IMR-90 (cell line): ENCODE results near the gene MAML2. TPM values are rescaled to one million over a fixed set of nuclear protein-coding genes. Genes with fewer than 3 reads are reported as not detected.

ENCODE experiments used
- ATAC-seq: fragments of 200-7000 bp; cut with Tn5 transposase; 2 replicates; pipeline ENCODE4 v1.9.1; 2020; ENCODE audit warnings: low read depth, mild to moderate bottlenecking, moderate library complexity
- BruUV-seq: library from RNA; stranded (reverse); fragments of 400-500 nt; replicated peaks from 2 replicates; lab custom pipeline; 2021; lab: Mats Ljungman, UMichigan
- CTCF ChIA-PET: fragments of 300-600 bp; formaldehyde crosslinking; extraction: SDS; loops from one replicate; lab custom pipeline; 2021; ENCODE audit warnings: antibody characterized with exemption; lab: Yijun Ruan, JAX
- POLR2A ChIA-PET: fragments of 300-600 bp; sonication (Branson Sonifier 250); formaldehyde crosslinking; loops from one replicate; lab custom pipeline; 2022; ENCODE audit warnings: antibody characterized with exemption; ENCODE audit not compliant: unreplicated experiment; lab: Charles Lee
- DNase-seq: peaks from one replicate; pipeline ENCODE4 v3.0.0; 2013
- H2AFZ ChIP-seq: replicated peaks from 2 replicates; pipeline ENCODE3; 2013; ENCODE audit warnings: low read length, mild to moderate bottlenecking; ENCODE audit not compliant: poor library complexity
- H2AK5ac ChIP-seq: 2 replicates; pipeline ENCODE4 v1.6.1; 2013; ENCODE audit warnings: low read depth, low read length, inconsistent platforms
- H2AK9ac ChIP-seq: replicated peaks from 2 replicates; pipeline ENCODE3; 2013; ENCODE audit warnings: mild to moderate bottlenecking, low read depth, low read length, moderate library complexity; ENCODE audit not compliant: poor library complexity
- H2BK120ac ChIP-seq: 2 replicates; pipeline ENCODE4 v1.6.1; 2013; ENCODE audit warnings: low read depth, low read length, inconsistent platforms
- H2BK15ac ChIP-seq: 3 replicates; pipeline ENCODE4 v1.6.1; 2013; ENCODE audit warnings: low read depth, low read length, inconsistent platforms
- H2BK20ac ChIP-seq: 2 replicates; pipeline ENCODE4 v1.6.1; 2013; ENCODE audit warnings: low read depth, mild to moderate bottlenecking, inconsistent platforms, low read length, moderate library complexity
- H2BK5ac ChIP-seq: 2 replicates; pipeline ENCODE4 v1.6.1; 2013; ENCODE audit warnings: mild to moderate bottlenecking, low read depth, low read length, inconsistent platforms; ENCODE audit not compliant: poor library complexity, severe bottlenecking
- H3K14ac ChIP-seq: replicated peaks from 2 replicates; pipeline ENCODE4 v1.6.1; 2013; ENCODE audit warnings: low read depth, low read length, inconsistent platforms
- H3K18ac ChIP-seq: 2 replicates; pipeline ENCODE4 v1.6.1; 2013; ENCODE audit warnings: low read depth, low read length, control low read depth
- H3K23ac ChIP-seq: 2 replicates; pipeline ENCODE4 v1.6.1; 2013; ENCODE audit warnings: low read depth, low read length, inconsistent platforms
- H3K27ac ChIP-seq: 2 replicates; pipeline ENCODE4 v1.5.1; 2013; ENCODE audit warnings: mild to moderate bottlenecking, control low read depth, low read length; ENCODE audit not compliant: insufficient read depth
- H3K27me3 ChIP-seq: 2 replicates; pipeline ENCODE4 v1.6.1; 2013; ENCODE audit warnings: low read length; ENCODE audit not compliant: control insufficient read depth, insufficient read depth
- H3K36me3 ChIP-seq: 2 replicates; pipeline ENCODE4 v1.6.1; 2013; ENCODE audit warnings: low read length, mixed read lengths; ENCODE audit not compliant: control insufficient read depth, insufficient read depth
- H3K4ac ChIP-seq: 2 replicates; pipeline ENCODE4 v1.6.1; 2013; ENCODE audit warnings: low read depth, low read length, inconsistent platforms
- H3K4me1 ChIP-seq: 2 replicates; pipeline ENCODE4 v1.6.1; 2013; ENCODE audit warnings: low read length, mixed read lengths; ENCODE audit not compliant: control insufficient read depth, insufficient read depth
- H3K4me2 ChIP-seq: 2 replicates; pipeline ENCODE4 v1.6.1; 2013; ENCODE audit warnings: low read depth, mild to moderate bottlenecking, control low read depth, low read length, moderate library complexity
- H3K4me3 ChIP-seq: 2 replicates; pipeline ENCODE4 v1.5.1; 2013; ENCODE audit warnings: low read depth, mild to moderate bottlenecking, control low read depth, low read length, moderate library complexity; ENCODE audit not compliant: insufficient read depth
- H3K56ac ChIP-seq: 2 replicates; pipeline ENCODE4 v1.6.1; 2013; ENCODE audit warnings: low read length, inconsistent platforms; ENCODE audit not compliant: insufficient read depth; ENCODE audit errors: extremely low read depth
- H3K79me1 ChIP-seq, 2 experiments: 2 replicates each; pipeline ENCODE4 v1.6.1; 2013; ENCODE audit warnings: low read length in 2 of 2, inconsistent platforms in 1 of 2, low read depth in 1 of 2
- H3K9ac ChIP-seq: 2 replicates; pipeline ENCODE4 v1.6.1; 2013; ENCODE audit warnings: low read depth, low read length, control low read depth
- H3K9me1 ChIP-seq: 2 replicates; pipeline ENCODE4 v1.6.1; 2013; ENCODE audit warnings: low read length, inconsistent platforms; ENCODE audit not compliant: insufficient read depth
- H3K9me3 ChIP-seq: 2 replicates; pipeline ENCODE4 v1.6.1; 2013; ENCODE audit warnings: low read length; ENCODE audit not compliant: control insufficient read depth, insufficient read depth
- H4K20me1 ChIP-seq: 2 replicates; pipeline ENCODE4 v1.6.1; 2013; ENCODE audit warnings: low read length, inconsistent platforms; ENCODE audit not compliant: insufficient read depth
- H4K5ac ChIP-seq: 2 replicates; pipeline ENCODE4 v1.6.1; 2013; ENCODE audit warnings: mild to moderate bottlenecking, low read depth, low read length, control low read depth
- H4K8ac ChIP-seq, 2 experiments: 2 replicates each; pipeline ENCODE4 v1.6.1; 2013; ENCODE audit warnings: low read depth in 2 of 2, low read length in 2 of 2, control low read depth in 1 of 2, inconsistent platforms in 1 of 2
- H4K91ac ChIP-seq: 2 replicates; pipeline ENCODE4 v1.6.1; 2013; ENCODE audit warnings: low read depth, low read length, inconsistent platforms; ENCODE audit not compliant: insufficient read depth
- BHLHE40 ChIP-seq: fragments of 150-350 bp; IDR thresholded peaks from 2 replicates; pipeline ENCODE4 v1.6.1; 2016; ENCODE audit warnings: mild to moderate bottlenecking, low read depth, low read length
- CEBPB ChIP-seq: IDR thresholded peaks from 2 replicates; pipeline ENCODE4 v1.6.1; 2012; ENCODE audit warnings: low read depth, low read length, improper control_type of control experiment
- CHD1 ChIP-seq: IDR thresholded peaks from 2 replicates; pipeline ENCODE4 v1.6.1; 2012; ENCODE audit warnings: low read depth, low read length, improper control_type of control experiment
- CTCF ChIP-seq: conservative IDR thresholded peaks from 2 replicates; pipeline ENCODE4 v1.5.1; 2012; ENCODE audit warnings: mild to moderate bottlenecking, low read depth, low read length, improper control_type of control experiment
- ELK1 ChIP-seq: fragments of 150-350 bp; IDR thresholded peaks from 2 replicates; pipeline ENCODE4 v1.6.1; 2016; ENCODE audit warnings: low read depth, mild to moderate bottlenecking, low read length, moderate library complexity, borderline replicate concordance
- FOS ChIP-seq: fragments of 150-350 bp; IDR thresholded peaks from 2 replicates; pipeline ENCODE4 v1.6.1; 2016; ENCODE audit warnings: low read depth, low read length
- MAFK ChIP-seq: IDR thresholded peaks from 2 replicates; pipeline ENCODE4 v1.6.1; 2012; ENCODE audit warnings: low read depth, low read length, improper control_type of control experiment
- MAZ ChIP-seq: IDR thresholded peaks from 2 replicates; pipeline ENCODE4 v1.6.1; 2012; ENCODE audit warnings: low read depth, mild to moderate bottlenecking, low read length, improper control_type of control experiment, moderate library complexity, borderline replicate concordance
- MXI1 ChIP-seq: IDR thresholded peaks from 2 replicates; pipeline ENCODE4 v1.6.1; 2012; ENCODE audit warnings: low read depth, mild to moderate bottlenecking, low read length, moderate library complexity, borderline replicate concordance
- NFE2L2 ChIP-seq: fragments of 150-350 bp; IDR thresholded peaks from 2 replicates; pipeline ENCODE4 v1.6.1; 2016; ENCODE audit warnings: low read depth, mild to moderate bottlenecking, low read length
- POLR2A ChIP-seq: IDR thresholded peaks from 2 replicates; pipeline ENCODE4 v1.6.1; 2012; ENCODE audit warnings: mild to moderate bottlenecking, low read depth, low read length
- RAD21 ChIP-seq: IDR thresholded peaks from 2 replicates; pipeline ENCODE4 v1.6.1; 2012; ENCODE audit warnings: low read length, improper control_type of control experiment
- RCOR1 ChIP-seq: IDR thresholded peaks from 2 replicates; pipeline ENCODE4 v1.6.1; 2012; ENCODE audit warnings: mild to moderate bottlenecking, low read length, improper control_type of control experiment; ENCODE audit not compliant: insufficient replicate concordance
- RFX5 ChIP-seq: IDR thresholded peaks from 2 replicates; pipeline ENCODE4 v1.8.0; 2012; ENCODE audit warnings: low read depth, mild to moderate bottlenecking, low read length, moderate library complexity
- SMC3 ChIP-seq: fragments of 150-350 bp; IDR thresholded peaks from 2 replicates; pipeline ENCODE4 v1.6.1; 2016; ENCODE audit warnings: low read depth, mild to moderate bottlenecking, antibody characterized with exemption, low read length, moderate library complexity
- WGBS, 2 experiments: methylation state at CpG; one replicate each; pipeline versions ENCODE4 v1.1.5 to v1.1.7; 2013; ENCODE audit warnings: missing lambda C conversion rate in 2 of 2; ENCODE audit not compliant: insufficient read length in 1 of 2; ENCODE audit errors: extremely low coverage in 2 of 2; 5-methylcytosine and 5-hydroxymethylcytosine counted together
- dilution Hi-C: fragments of 300-500 bp; cut with HindIII; formaldehyde crosslinking; loops from one replicate; pipeline ENCODE4 v1.14.3; 2018; ENCODE audit warnings: low sequenced_read_pairs; ENCODE audit not compliant: unreplicated experiment
- in situ Hi-C: fragments of 300-500 bp; cut with MboI; formaldehyde crosslinking; loops from 3 replicates; pipeline ENCODE4 v1.14.3; 2019; ENCODE audit warnings: low sequenced_read_pairs, inconsistent platforms, mixed read lengths
- intact Hi-C: fragments of 100-400 bp; cut with micrococcal nuclease; formaldehyde crosslinking; loops from 2 replicates; pipeline ENCODE4 v1.10.0; 2022
- polyA plus RNA-seq, 3 experiments: library from polyadenylated mRNA; depleted of rRNA; stranded (reverse); fragments of >200 nt; gene quantifications; 2 replicates each; pipeline ENCODE4 v1.2.3, GENCODE V29; 2012; ENCODE audit warnings: low replicate concordance in 1 of 3
- total RNA-seq: library from RNA; depleted of rRNA; stranded (reverse); fragments of >200 nt; gene quantifications from 2 replicates; pipeline ENCODE4 v1.2.3, GENCODE V29; 2012

The MAML2 gene
- total and polyA plus RNA-seq, 2 of the 4 experiments (the other 2 are of a cell fraction): 15.0 to 19.5 TPM

- H4K5ac ChIP-seq: peak overlapping the region; percentile 23; the same call in 1 of the 2 replicates
- no peaks in the 10 kb centered on the region for H3K9me3 ChIP-seq
- peak overlapping the region in 1 of 2 experiments; percentile 44; a peak in 1 of 4 replicates for H4K8ac ChIP-seq
- no peaks in the 10 kb centered on the region for H3K27me3 ChIP-seq
- H3K14ac ChIP-seq: peak overlapping the region; percentile 45; the same call in 1 of the 2 replicates
- peak overlapping the region; percentile 44 for H2BK5ac ChIP-seq
- in situ Hi-C loops: no loop called here
- peak overlapping the region; percentile 29; the same call in 1 of the 2 replicates for H3K23ac ChIP-seq
- H3K56ac ChIP-seq: no peak overlapping the region
- H2AK5ac ChIP-seq: no peak overlapping the region; the same call in 1 of the 2 replicates
- no CpG with 5 or more reads among the region's 1 CpG for WGBS, 2 experiments
- dilution Hi-C loops: no loop called here
- POLR2A ChIA-PET: interaction anchor here (1.0 kb wide), 1 partner anchor 135 kb away, joined by 3 read pairs; no protein-coding TSS in a partner anchor
- H2BK20ac ChIP-seq: no peak overlapping the region
- no TSS peak for BruUV-seq
- no peak overlapping the region for H2BK120ac ChIP-seq
- H3K9me1 ChIP-seq: peaks cover 2% of the 10 kb centered on the region; the same call in 1 of the 2 replicates
- no peak overlapping the region for H3K4ac ChIP-seq
- H2AFZ ChIP-seq: no peak overlapping the region
- peak overlapping the region; percentile 15; the same call in 1 of the 2 replicates for H4K91ac ChIP-seq
- H3K4me3 ChIP-seq: no peak overlapping the region
- no peak for TF ChIP-seq MAFK
- no peak for TF ChIP-seq MXI1
- no peak for TF ChIP-seq CEBPB
- no peak for TF ChIP-seq RFX5
- TF ChIP-seq MAZ: no peak
- TF ChIP-seq BHLHE40: no peak
- no peak for TF ChIP-seq SMC3
- TF ChIP-seq ELK1: no peak
- no peak for TF ChIP-seq FOS
- TF ChIP-seq CHD1: no peak
- TF ChIP-seq POLR2A: no peak
- TF ChIP-seq RCOR1: no peak
- TF ChIP-seq NFE2L2: no peak
- no peak for TF ChIP-seq RAD21
- no peak for TF ChIP-seq CTCF
- DNase-seq (no peak), ATAC-seq (no peak)
- no peaks in the 10 kb centered on the region for H4K20me1 ChIP-seq
- intact Hi-C loops: no loop called here
- H2BK15ac ChIP-seq: no peak overlapping the region
- H2AK9ac ChIP-seq: no peak overlapping the region
- H3K79me1 ChIP-seq: peaks cover 47 to 67% of the 10 kb centered on the region in 2 experiments
- H3K9ac ChIP-seq: no peak overlapping the region
- CTCF ChIA-PET: interaction anchor here (0.7 kb wide), 1 partner anchor 12 kb away, joined by 3 read pairs; no protein-coding TSS in a partner anchor
- peak overlapping the region; percentile 66 for H3K18ac ChIP-seq
- H3K4me2 ChIP-seq: peak overlapping the region; percentile 55; the same call in 1 of the 2 replicates
- H3K4me1 ChIP-seq: peaks cover 22% of the 10 kb centered on the region
- no peaks in the 10 kb centered on the region for H3K36me3 ChIP-seq
- H3K27ac ChIP-seq: no peak overlapping the region
These were observed 148.2 kb downstream of the MAML2 start for GRCh38 chr11:96194581-96195374.
